Neural progenitor cell (in vitro differentiated cells): ENCODE data around the gene SYNPR.

Experiments
- EZH2 ChIP-seq: fragments of 200-600 bp; sonication (generic); IDR thresholded peaks from 2 replicates; pipeline ENCODE4 v1.6.1; 2017; ENCODE audit warnings: antibody characterized with exemption, mild to moderate bottlenecking, moderate library complexity
- EZH2phosphoT487 ChIP-seq: fragments of 200-600 bp; sonication (generic); IDR thresholded peaks from 2 replicates; pipeline ENCODE4 v1.6.1; 2017; ENCODE audit warnings: antibody characterized with exemption
- TF ChIP-seq, protein P1 (sequence below): fragments of 200-600 bp; sonication (generic); IDR thresholded peaks from 2 replicates; pipeline ENCODE4 v1.5.1; 2017; ENCODE audit warnings: antibody characterized with exemption, mild to moderate bottlenecking

GRCh38 chr3:63478990-63479660, 201.0 kb downstream of the SYNPR start:
- TF ChIP-seq EZH2 (no peak), EZH2phosphoT487 (no peak)
- TF ChIP-seq, protein P1, sequence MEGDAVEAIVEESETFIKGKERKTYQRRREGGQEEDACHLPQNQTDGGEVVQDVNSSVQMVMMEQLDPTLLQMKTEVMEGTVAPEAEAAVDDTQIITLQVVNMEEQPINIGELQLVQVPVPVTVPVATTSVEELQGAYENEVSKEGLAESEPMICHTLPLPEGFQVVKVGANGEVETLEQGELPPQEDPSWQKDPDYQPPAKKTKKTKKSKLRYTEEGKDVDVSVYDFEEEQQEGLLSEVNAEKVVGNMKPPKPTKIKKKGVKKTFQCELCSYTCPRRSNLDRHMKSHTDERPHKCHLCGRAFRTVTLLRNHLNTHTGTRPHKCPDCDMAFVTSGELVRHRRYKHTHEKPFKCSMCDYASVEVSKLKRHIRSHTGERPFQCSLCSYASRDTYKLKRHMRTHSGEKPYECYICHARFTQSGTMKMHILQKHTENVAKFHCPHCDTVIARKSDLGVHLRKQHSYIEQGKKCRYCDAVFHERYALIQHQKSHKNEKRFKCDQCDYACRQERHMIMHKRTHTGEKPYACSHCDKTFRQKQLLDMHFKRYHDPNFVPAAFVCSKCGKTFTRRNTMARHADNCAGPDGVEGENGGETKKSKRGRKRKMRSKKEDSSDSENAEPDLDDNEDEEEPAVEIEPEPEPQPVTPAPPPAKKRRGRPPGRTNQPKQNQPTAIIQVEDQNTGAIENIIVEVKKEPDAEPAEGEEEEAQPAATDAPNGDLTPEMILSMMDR, result no peak
